Measurements from ENCODE around the gene TTC22. TPM values are rescaled to one million over a fixed set of nuclear protein-coding genes. Genes with fewer than 3 reads are reported as not detected.

TTC22 gene
- total RNA-seq, 1 donor from 2014 or later, result not detected

GRCh38 chr1:54758678-54759348 is 42.3 kb downstream of the TTC22 start:
- no peak overlapping the region for H3K9ac ChIP-seq (ENCODE audit: low read depth in 1 of 3, low read length in 3 of 3)
- H3K36me3 ChIP-seq (ENCODE audit: control insufficient read depth in 3 of 3, insufficient read depth in 3 of 3, low read length in 3 of 3), result peaks cover 14 to 24% (median 22%) of the 10 kb centered on the region in 3 donors
- H3K27me3 ChIP-seq (ENCODE audit: control insufficient read depth in 3 of 3, insufficient read depth in 3 of 3, low read length in 3 of 3), result no peaks in the 10 kb centered on the region
- H3K4me1 ChIP-seq (ENCODE audit: control insufficient read depth in 3 of 3, insufficient read depth in 3 of 3, low read length in 3 of 3), result peaks cover 4 to 5% (median 5%) of the 10 kb centered on the region in 3 donors
- H3K4me3 ChIP-seq (ENCODE audit: low read length in 3 of 3), result no peak overlapping the region
- H3K27ac ChIP-seq (ENCODE audit: low read depth, low read length), result no peak overlapping the region
- H3K9me3 ChIP-seq (ENCODE audit: control insufficient read depth in 3 of 3, low read length in 3 of 3), result no peaks in the 10 kb centered on the region

DNA sequence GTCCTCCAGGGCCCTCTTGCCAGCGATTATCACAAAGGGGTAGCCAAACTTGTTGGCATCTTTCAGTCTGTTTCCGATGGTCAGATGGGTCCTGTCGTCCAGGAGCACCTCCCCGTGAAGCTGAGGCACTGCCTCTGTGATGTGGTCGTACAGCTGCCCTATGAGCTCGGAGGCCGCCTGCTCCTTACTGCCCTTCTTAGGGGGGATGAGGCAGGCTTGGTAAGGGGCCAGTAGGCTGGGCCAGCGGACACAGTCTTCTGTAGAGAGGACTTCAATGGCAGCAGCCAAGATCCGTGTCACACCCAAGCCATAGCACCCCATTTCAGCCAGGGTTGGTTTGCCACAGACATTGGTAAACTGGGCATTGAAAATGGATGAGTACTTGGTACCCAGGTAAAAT is 43.3 kb downstream of the TTC22 start:
- Histone ChIP-seq H3K4me1 (ENCODE audit: control insufficient read depth in 3 of 3, insufficient read depth in 3 of 3, low read length in 3 of 3) (no peaks in the 10 kb centered on the region), H3K4me3 (ENCODE audit: low read length in 3 of 3) (no peak overlapping the region), H3K9me3 (ENCODE audit: control insufficient read depth in 3 of 3, low read length in 3 of 3) (no peaks in the 10 kb centered on the region), H3K27me3 (ENCODE audit: control insufficient read depth in 3 of 3, insufficient read depth in 3 of 3, low read length in 3 of 3) (no peaks in the 10 kb centered on the region), H3K9ac (ENCODE audit: low read depth in 1 of 3, low read length in 3 of 3) (no peak overlapping the region), H3K36me3 (ENCODE audit: control insufficient read depth in 3 of 3, insufficient read depth in 3 of 3, low read length in 3 of 3) (peaks cover 14 to 24% (median 22%) of the 10 kb centered on the region in 3 donors), H3K27ac (ENCODE audit: low read depth, low read length) (no peak overlapping the region)

GRCh38 chr1:54754486-54755285 is 46.4 kb downstream of the TTC22 start:
- Histone ChIP-seq H3K4me3 (ENCODE audit: low read length in 3 of 3) (no peak overlapping the region), H3K27me3 (ENCODE audit: control insufficient read depth in 3 of 3, insufficient read depth in 3 of 3, low read length in 3 of 3) (no peaks in the 10 kb centered on the region), H3K9ac (ENCODE audit: low read depth in 1 of 3, low read length in 3 of 3) (no peak overlapping the region), H3K9me3 (ENCODE audit: control insufficient read depth in 3 of 3, low read length in 3 of 3) (no peaks in the 10 kb centered on the region), H3K4me1 (ENCODE audit: control insufficient read depth in 3 of 3, insufficient read depth in 3 of 3, low read length in 3 of 3) (no peaks in the 10 kb centered on the region), H3K36me3 (ENCODE audit: control insufficient read depth in 3 of 3, insufficient read depth in 3 of 3, low read length in 3 of 3) (peaks cover 14 to 24% (median 22%) of the 10 kb centered on the region in 3 donors), H3K27ac (ENCODE audit: low read depth, low read length) (no peak overlapping the region)

GRCh38 chr1:54754045-54754444 is 47.1 kb downstream of the TTC22 start:
- H3K9ac ChIP-seq (ENCODE audit: low read depth in 1 of 3, low read length in 3 of 3), result no peak overlapping the region
- no peak overlapping the region for H3K27ac ChIP-seq (ENCODE audit: low read depth, low read length)
- no peaks in the 10 kb centered on the region for H3K4me1 ChIP-seq (ENCODE audit: control insufficient read depth in 3 of 3, insufficient read depth in 3 of 3, low read length in 3 of 3)
- no peaks in the 10 kb centered on the region for H3K27me3 ChIP-seq (ENCODE audit: control insufficient read depth in 3 of 3, insufficient read depth in 3 of 3, low read length in 3 of 3)
- no peaks in the 10 kb centered on the region for H3K9me3 ChIP-seq (ENCODE audit: control insufficient read depth in 3 of 3, low read length in 3 of 3)
- no peak overlapping the region for H3K4me3 ChIP-seq (ENCODE audit: low read length in 3 of 3)
- H3K36me3 ChIP-seq (ENCODE audit: control insufficient read depth in 3 of 3, insufficient read depth in 3 of 3, low read length in 3 of 3), result peaks cover 14 to 24% (median 22%) of the 10 kb centered on the region in 3 donors

GRCh38 chr1:54751426-54751825 is 49.7 kb downstream of the TTC22 start:
- no peak overlapping the region for H3K4me3 ChIP-seq (ENCODE audit: low read length in 3 of 3)
- H3K36me3 ChIP-seq (ENCODE audit: control insufficient read depth in 3 of 3, insufficient read depth in 3 of 3, low read length in 3 of 3), result peaks cover 0 to 4% (median 4%) of the 10 kb centered on the region in 3 donors
- no peak overlapping the region for H3K27ac ChIP-seq (ENCODE audit: low read depth, low read length)
- no peak overlapping the region for H3K9ac ChIP-seq (ENCODE audit: low read depth in 1 of 3, low read length in 3 of 3)
- H3K27me3 ChIP-seq (ENCODE audit: control insufficient read depth in 3 of 3, insufficient read depth in 3 of 3, low read length in 3 of 3), result peaks cover 0 to 3% (median 0%) of the 10 kb centered on the region in 3 donors
- no peaks in the 10 kb centered on the region for H3K4me1 ChIP-seq (ENCODE audit: control insufficient read depth in 3 of 3, insufficient read depth in 3 of 3, low read length in 3 of 3)
- H3K9me3 ChIP-seq (ENCODE audit: control insufficient read depth in 3 of 3, low read length in 3 of 3), result no peaks in the 10 kb centered on the region

GRCh38 chr1:54750596-54750995 is 50.5 kb downstream of the TTC22 start:
- no peak overlapping the region for H3K27ac ChIP-seq (ENCODE audit: low read depth, low read length)

GRCh38 chr1:54748094-54748835 is 52.9 kb downstream of the TTC22 start:
- peaks cover 0 to 3% (median 0%) of the 10 kb centered on the region in 3 donors for H3K27me3 ChIP-seq (ENCODE audit: control insufficient read depth in 3 of 3, insufficient read depth in 3 of 3, low read length in 3 of 3)

More at GRCh38 chr1:54750596-54750995, 50.5 kb downstream of the TTC22 start:
- Histone ChIP-seq H3K4me1 (ENCODE audit: control insufficient read depth in 3 of 3, insufficient read depth in 3 of 3, low read length in 3 of 3) (no peaks in the 10 kb centered on the region), H3K4me3 (ENCODE audit: low read length in 3 of 3) (no peak overlapping the region), H3K27me3 (ENCODE audit: control insufficient read depth in 3 of 3, insufficient read depth in 3 of 3, low read length in 3 of 3) (peaks cover 0 to 3% (median 0%) of the 10 kb centered on the region in 3 donors), H3K9ac (ENCODE audit: low read depth in 1 of 3, low read length in 3 of 3) (no peak overlapping the region), H3K9me3 (ENCODE audit: control insufficient read depth in 3 of 3, low read length in 3 of 3) (no peaks in the 10 kb centered on the region), H3K36me3 (ENCODE audit: control insufficient read depth in 3 of 3, insufficient read depth in 3 of 3, low read length in 3 of 3) (no peaks in the 10 kb centered on the region)

DNA sequence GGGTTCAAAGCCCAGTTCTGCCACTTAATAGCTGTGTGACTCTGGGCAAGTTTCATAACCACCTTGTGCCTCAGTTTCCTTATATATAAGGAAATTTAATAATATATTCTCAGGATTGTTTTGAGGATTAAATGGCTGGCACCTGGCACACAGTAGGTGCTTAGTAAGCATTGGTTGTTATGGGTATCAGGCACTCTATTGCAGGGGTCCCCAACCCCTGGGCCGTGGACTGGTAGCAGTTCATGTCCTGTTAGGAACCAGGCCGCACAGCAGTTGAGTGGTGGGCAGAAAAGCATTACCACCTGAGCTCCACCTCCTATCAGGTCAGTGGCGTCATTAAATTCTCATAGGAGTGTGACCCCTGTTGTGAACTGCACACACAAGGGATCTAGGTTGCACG is 55.3 kb downstream of the TTC22 start:
- H3K27me3 ChIP-seq (ENCODE audit: control insufficient read depth in 3 of 3, insufficient read depth in 3 of 3, low read length in 3 of 3), result peaks cover 0 to 3% (median 0%) of the 10 kb centered on the region in 3 donors
- no peak overlapping the region for H3K27ac ChIP-seq (ENCODE audit: low read depth, low read length)
- no peaks in the 10 kb centered on the region for H3K4me1 ChIP-seq (ENCODE audit: control insufficient read depth in 3 of 3, insufficient read depth in 3 of 3, low read length in 3 of 3)
- no peaks in the 10 kb centered on the region for H3K9me3 ChIP-seq (ENCODE audit: control insufficient read depth in 3 of 3, low read length in 3 of 3)
- no peak overlapping the region for H3K9ac ChIP-seq (ENCODE audit: low read depth in 1 of 3, low read length in 3 of 3)
- peaks cover 25 to 28% (median 26%) of the 10 kb centered on the region in 3 donors for H3K36me3 ChIP-seq (ENCODE audit: control insufficient read depth in 3 of 3, insufficient read depth in 3 of 3, low read length in 3 of 3)
- H3K4me3 ChIP-seq (ENCODE audit: low read length in 3 of 3), result no peak overlapping the region

More at GRCh38 chr1:54748094-54748835, 52.9 kb downstream of the TTC22 start:
- Histone ChIP-seq H3K9ac (ENCODE audit: low read depth in 1 of 3, low read length in 3 of 3) (no peak overlapping the region), H3K9me3 (ENCODE audit: control insufficient read depth in 3 of 3, low read length in 3 of 3) (no peaks in the 10 kb centered on the region), H3K27ac (ENCODE audit: low read depth, low read length) (no peak overlapping the region), H3K4me3 (ENCODE audit: low read length in 3 of 3) (no peak overlapping the region), H3K36me3 (ENCODE audit: control insufficient read depth in 3 of 3, insufficient read depth in 3 of 3, low read length in 3 of 3) (peaks cover 4 to 10% (median 5%) of the 10 kb centered on the region in 3 donors), H3K4me1 (ENCODE audit: control insufficient read depth in 3 of 3, insufficient read depth in 3 of 3, low read length in 3 of 3) (no peaks in the 10 kb centered on the region)

DNA sequence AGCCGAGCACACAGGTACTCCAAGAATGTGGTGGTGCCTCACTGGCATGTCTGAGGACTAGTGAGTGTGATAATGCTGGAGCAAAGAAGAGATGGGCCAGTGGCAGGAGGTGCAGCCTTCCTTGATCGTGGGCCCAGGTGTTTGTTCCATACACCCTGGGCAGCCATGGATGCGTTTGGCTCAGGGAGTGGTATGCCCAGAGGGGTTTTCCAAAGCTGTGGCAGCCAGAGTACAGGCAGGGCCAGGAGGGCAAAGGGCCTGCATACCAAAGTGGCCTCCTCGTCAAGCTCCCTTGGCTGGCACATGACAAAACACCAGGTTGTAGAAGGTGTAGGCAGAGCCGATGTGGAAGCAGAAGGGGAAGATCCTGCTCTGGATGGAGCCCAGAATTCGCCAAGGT is 55.8 kb downstream of the TTC22 start:
- no peak overlapping the region for H3K27ac ChIP-seq (ENCODE audit: low read depth, low read length)
- no peak overlapping the region for H3K4me3 ChIP-seq (ENCODE audit: low read length in 3 of 3)
- peaks cover 31 to 33% (median 31%) of the 10 kb centered on the region in 3 donors for H3K36me3 ChIP-seq (ENCODE audit: control insufficient read depth in 3 of 3, insufficient read depth in 3 of 3, low read length in 3 of 3)
- no peaks in the 10 kb centered on the region for H3K9me3 ChIP-seq (ENCODE audit: control insufficient read depth in 3 of 3, low read length in 3 of 3)
- H3K9ac ChIP-seq (ENCODE audit: low read depth in 1 of 3, low read length in 3 of 3), result no peak overlapping the region
- H3K27me3 ChIP-seq (ENCODE audit: control insufficient read depth in 3 of 3, insufficient read depth in 3 of 3, low read length in 3 of 3), result peaks cover 0 to 3% (median 0%) of the 10 kb centered on the region in 3 donors
- no peaks in the 10 kb centered on the region for H3K4me1 ChIP-seq (ENCODE audit: control insufficient read depth in 3 of 3, insufficient read depth in 3 of 3, low read length in 3 of 3)
